IMR-90 (cell line): ENCODE data around the gene HOXC12.

Source experiments
- BHLHE40 ChIP-seq: fragments of 150-350 bp; IDR thresholded peaks from 2 replicates; pipeline ENCODE4 v1.6.1; 2016; ENCODE audit warnings: mild to moderate bottlenecking, low read depth, low read length
- CEBPB ChIP-seq: IDR thresholded peaks from 2 replicates; pipeline ENCODE4 v1.6.1; 2012; ENCODE audit warnings: low read depth, low read length, improper control_type of control experiment
- FOS ChIP-seq: fragments of 150-350 bp; IDR thresholded peaks from 2 replicates; pipeline ENCODE4 v1.6.1; 2016; ENCODE audit warnings: low read depth, low read length
- MAZ ChIP-seq: IDR thresholded peaks from 2 replicates; pipeline ENCODE4 v1.6.1; 2012; ENCODE audit warnings: low read depth, mild to moderate bottlenecking, low read length, improper control_type of control experiment, moderate library complexity, borderline replicate concordance
- MXI1 ChIP-seq: IDR thresholded peaks from 2 replicates; pipeline ENCODE4 v1.6.1; 2012; ENCODE audit warnings: low read depth, mild to moderate bottlenecking, low read length, moderate library complexity, borderline replicate concordance
- POLR2A ChIP-seq: IDR thresholded peaks from 2 replicates; pipeline ENCODE4 v1.6.1; 2012; ENCODE audit warnings: mild to moderate bottlenecking, low read depth, low read length
- RAD21 ChIP-seq: IDR thresholded peaks from 2 replicates; pipeline ENCODE4 v1.6.1; 2012; ENCODE audit warnings: low read length, improper control_type of control experiment
- RCOR1 ChIP-seq: IDR thresholded peaks from 2 replicates; pipeline ENCODE4 v1.6.1; 2012; ENCODE audit warnings: mild to moderate bottlenecking, low read length, improper control_type of control experiment; ENCODE audit not compliant: insufficient replicate concordance
- RFX5 ChIP-seq: IDR thresholded peaks from 2 replicates; pipeline ENCODE4 v1.8.0; 2012; ENCODE audit warnings: low read depth, mild to moderate bottlenecking, low read length, moderate library complexity
- SMC3 ChIP-seq: fragments of 150-350 bp; IDR thresholded peaks from 2 replicates; pipeline ENCODE4 v1.6.1; 2016; ENCODE audit warnings: low read depth, mild to moderate bottlenecking, antibody characterized with exemption, low read length, moderate library complexity
- TF ChIP-seq, protein P1 (sequence below): conservative IDR thresholded peaks from 2 replicates; pipeline ENCODE4 v1.5.1; 2012; ENCODE audit warnings: mild to moderate bottlenecking, low read depth, low read length, improper control_type of control experiment
- TF ChIP-seq, protein P2 (sequence below): fragments of 150-350 bp; IDR thresholded peaks from 2 replicates; pipeline ENCODE4 v1.6.1; 2016; ENCODE audit warnings: low read depth, mild to moderate bottlenecking, low read length, moderate library complexity, borderline replicate concordance

DNA sequence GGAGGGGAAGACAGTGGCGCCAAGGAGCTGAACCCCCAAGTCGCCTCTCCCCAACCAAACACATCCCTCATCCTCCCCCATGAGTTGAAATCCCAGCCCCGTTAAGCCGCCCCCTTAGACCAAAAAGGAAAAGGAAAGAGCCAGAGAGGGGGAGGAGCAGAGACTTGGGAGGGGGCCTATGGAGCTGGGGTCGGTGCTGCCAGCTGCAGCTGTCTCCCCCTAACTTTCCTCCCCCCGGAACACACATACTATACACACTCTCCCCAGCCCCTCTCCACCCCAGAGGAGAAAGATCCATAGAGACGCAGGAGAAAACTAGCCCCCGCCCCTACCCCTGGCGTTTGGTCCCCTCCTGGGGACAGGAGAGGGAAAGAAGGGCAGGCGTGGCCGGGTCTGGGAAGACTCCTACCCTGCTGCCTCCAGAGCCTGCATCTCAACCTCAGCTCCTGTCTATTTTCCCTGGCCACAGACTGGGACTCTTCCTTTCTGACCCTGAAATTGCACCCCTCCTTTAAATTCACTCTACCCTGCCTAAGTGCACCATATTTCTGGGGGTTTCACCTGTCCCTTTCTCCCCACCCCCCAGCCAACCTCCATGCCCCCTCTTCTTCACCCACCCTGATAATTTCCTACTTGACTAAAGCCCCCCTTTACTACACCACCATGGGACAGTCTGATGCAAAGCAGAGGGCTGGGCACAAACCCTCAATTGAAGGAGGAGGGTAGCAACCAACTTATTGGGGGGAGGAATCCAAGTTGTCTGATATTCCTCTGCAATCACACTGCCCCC lies 43.6 kb downstream of the HOXC12 start:
- no peak for TF ChIP-seq POLR2A
- TF ChIP-seq, protein P1, sequence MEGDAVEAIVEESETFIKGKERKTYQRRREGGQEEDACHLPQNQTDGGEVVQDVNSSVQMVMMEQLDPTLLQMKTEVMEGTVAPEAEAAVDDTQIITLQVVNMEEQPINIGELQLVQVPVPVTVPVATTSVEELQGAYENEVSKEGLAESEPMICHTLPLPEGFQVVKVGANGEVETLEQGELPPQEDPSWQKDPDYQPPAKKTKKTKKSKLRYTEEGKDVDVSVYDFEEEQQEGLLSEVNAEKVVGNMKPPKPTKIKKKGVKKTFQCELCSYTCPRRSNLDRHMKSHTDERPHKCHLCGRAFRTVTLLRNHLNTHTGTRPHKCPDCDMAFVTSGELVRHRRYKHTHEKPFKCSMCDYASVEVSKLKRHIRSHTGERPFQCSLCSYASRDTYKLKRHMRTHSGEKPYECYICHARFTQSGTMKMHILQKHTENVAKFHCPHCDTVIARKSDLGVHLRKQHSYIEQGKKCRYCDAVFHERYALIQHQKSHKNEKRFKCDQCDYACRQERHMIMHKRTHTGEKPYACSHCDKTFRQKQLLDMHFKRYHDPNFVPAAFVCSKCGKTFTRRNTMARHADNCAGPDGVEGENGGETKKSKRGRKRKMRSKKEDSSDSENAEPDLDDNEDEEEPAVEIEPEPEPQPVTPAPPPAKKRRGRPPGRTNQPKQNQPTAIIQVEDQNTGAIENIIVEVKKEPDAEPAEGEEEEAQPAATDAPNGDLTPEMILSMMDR = no peak
- TF ChIP-seq RAD21 = no peak
- no peak for TF ChIP-seq RCOR1
- TF ChIP-seq FOS = no peak
- TF ChIP-seq MXI1 = no peak
- TF ChIP-seq SMC3 = no peak
- TF ChIP-seq MAZ = no peak
- TF ChIP-seq CEBPB = no peak
- TF ChIP-seq, protein P2, sequence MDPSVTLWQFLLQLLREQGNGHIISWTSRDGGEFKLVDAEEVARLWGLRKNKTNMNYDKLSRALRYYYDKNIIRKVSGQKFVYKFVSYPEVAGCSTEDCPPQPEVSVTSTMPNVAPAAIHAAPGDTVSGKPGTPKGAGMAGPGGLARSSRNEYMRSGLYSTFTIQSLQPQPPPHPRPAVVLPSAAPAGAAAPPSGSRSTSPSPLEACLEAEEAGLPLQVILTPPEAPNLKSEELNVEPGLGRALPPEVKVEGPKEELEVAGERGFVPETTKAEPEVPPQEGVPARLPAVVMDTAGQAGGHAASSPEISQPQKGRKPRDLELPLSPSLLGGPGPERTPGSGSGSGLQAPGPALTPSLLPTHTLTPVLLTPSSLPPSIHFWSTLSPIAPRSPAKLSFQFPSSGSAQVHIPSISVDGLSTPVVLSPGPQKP = no peak
- TF ChIP-seq RFX5 = no peak
- no peak for TF ChIP-seq BHLHE40
